HG02759 (cell line): ENCODE results near the gene AFP.
"Not testable (repeated sequence)": the region's sequence is repeated elsewhere in the genome, so short reads cannot be mapped to it uniquely, and the experiment has no call there.

Experiments used
- ATAC-seq: cut with Tn5 transposase; IDR thresholded peaks from one replicate; pipeline ENCODE4 v1.9.1; 2021; ENCODE audit warnings: mild to moderate bottlenecking, moderate library complexity; ENCODE audit not compliant: unreplicated experiment

The AFP gene

DNA sequence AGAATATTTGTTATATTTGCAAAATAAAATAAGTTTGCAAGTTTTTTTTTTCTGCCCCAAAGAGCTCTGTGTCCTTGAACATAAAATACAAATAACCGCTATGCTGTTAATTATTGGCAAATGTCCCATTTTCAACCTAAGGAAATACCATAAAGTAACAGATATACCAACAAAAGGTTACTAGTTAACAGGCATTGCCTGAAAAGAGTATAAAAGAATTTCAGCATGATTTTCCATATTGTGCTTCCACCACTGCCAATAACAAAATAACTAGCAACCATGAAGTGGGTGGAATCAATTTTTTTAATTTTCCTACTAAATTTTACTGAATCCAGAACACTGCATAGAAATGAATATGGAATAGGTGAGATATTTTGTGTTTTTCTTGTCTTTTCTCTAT is at the start of gene AFP:
TSS of gene AFP (plus strand) at position 238 of the 400 bp plus-strand sequence. CDS start at position 280, 42 bp downstream.
- ATAC-seq, result no peak

DNA sequence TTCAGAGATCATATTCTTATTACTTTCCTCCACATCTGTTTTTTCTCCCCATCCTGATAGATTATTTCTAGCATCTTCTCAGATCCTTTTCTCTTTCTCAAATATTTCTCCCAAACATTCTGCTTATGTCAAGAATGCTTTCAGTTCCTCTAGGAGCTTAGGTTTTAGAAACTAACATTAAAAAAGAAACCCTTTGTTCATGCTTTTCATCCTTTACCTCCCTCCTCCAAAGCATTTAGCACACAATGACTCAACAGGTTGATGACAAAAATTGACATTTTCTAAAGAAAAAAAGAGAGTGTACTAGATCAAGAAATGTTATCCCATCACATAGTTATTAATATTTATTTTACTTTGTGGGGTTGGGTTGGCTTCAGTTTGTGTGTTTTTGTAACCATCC is 48.5 kb upstream of the AFP start:
- ATAC-seq, result no peak

DNA sequence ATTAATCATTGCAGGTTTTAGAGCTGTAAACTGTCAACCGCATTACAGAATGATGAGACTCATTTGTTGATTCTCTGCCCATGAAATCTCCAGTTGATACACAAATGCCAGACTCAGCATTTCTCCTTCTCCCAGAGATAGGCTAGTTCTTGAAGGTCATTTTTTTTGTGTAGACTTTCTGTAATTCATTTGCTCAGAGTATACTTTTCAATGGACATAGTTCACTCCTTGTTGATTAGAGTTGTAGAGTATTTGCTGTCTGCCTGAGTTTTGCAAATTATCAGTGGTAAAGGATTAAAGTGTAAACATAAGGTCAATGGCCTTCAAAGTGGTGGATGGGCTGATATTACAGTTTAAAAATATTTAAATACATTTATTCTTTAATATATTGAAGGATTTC is 47.1 kb upstream of the AFP start:
- no peak for ATAC-seq

DNA sequence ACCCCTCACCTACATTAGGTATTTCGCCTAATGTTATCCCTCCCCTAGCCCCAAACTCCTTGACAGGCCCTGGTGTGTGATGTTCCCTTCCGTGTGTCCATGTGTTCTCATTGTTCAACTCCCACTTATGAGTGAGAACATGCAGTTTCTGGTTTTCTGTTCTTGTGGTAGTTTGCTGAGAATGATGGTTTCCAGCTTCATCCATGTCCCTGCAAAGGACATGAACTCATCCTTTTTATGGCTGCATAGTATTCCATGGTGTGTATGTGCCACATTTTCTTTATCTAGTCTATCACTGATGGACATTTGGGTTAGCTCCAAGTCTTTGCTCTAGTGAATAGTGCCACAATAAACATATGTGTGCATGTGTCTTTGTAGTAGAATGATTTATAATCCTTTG is 46.4 kb upstream of the AFP start:
- not testable (repeated sequence) for ATAC-seq

DNA sequence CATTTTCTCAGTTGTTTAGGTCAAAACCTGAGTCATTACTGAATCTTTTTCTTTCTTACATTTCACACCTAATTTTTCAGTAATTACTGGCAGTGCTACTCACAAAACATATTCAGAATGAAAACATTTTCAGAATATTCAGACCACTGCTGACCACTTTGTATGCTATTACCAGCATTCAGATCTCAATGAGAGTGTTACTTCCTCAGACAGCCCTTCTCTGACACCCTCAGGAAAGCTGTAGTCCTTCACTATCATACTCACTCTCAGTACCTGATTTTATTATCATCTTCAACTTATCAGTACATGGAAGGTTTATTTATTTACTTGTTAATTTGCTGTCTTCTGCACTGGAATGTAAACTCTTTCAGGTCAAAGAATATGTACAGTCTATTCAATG is 44.2 kb upstream of the AFP start:
- ATAC-seq, result no peak

DNA sequence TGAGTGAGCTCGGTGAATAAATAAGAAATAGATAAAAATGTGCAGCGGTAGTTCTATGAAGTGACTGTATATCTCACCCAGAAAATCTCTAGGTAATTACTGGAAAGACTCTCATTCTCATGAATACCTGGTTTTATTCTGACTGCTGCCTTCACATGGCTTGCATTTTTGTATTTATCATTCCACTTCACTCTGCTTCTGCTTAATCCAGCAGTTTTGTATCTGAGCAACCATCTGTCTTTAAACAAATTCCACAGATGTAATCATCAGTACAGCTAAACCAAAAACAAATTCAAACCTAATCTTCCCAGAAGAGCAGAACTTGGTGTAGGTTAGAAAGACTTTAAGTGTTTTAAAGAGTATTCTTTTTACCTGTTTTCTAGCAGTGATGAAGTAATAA is 43.1 kb upstream of the AFP start:
- ATAC-seq, result no peak

DNA sequence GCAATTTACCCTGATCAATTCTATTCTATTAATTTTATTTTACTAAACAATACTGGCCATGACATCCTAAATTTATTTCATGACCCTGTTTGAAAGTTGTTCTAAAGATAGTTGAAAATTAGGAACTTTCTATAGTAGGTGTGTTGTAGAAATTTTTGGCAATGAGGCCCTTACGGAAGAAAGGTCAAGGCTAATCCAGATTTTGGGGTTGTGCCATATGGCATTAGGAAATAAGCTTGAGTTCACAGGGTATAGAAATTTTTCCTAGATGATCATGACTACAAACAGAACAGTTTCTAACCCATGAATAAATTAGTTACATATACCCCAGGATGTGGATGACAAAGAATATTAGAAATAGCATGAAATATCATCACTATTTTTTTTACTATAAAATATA is 39.7 kb upstream of the AFP start:
- ATAC-seq, result no peak

DNA sequence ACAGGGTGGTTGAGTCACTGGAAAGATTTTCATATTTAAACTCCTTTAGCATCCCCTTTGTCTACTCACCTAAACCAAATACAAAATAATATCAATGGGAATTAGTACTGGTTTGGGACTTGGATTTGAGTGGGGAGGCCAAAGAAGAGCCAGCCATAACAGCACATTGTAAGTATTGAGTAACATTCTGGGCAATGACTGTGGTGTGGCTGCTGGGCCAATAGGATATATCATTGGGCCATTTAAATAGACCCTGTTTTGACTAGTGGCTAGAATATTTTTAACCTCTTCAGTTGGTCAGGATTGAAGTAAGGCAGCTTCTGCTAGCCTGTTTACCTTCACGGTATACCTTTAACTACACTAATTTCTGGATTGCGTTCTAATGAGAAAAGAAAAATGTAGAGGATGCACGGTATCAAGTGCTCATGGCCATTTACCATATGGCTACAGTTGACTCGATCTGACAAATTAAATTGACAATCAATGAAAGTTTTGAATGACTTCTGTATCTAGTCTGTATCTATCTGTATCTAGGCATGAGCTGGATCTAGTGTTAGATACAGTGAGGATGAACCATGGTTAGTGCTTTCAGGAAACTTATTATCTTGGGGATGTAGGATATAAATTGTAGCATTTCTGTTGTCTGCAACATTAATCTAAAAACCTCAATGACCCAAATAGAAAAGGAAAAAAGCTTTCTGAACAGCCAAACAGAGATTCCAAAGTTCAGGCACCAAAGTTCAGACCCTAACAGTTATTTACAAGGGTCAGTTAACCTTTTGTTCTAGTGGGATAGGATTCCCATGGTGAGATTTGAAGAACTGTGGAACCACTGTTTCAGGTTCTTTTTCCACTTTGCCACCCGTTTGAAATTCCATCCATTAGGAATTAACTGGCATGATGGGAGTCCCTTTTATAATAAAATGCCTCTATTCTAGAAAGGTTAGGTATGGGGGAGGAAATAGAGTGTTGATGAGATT is 38.7 kb upstream of the AFP start:
- no peak for ATAC-seq

DNA sequence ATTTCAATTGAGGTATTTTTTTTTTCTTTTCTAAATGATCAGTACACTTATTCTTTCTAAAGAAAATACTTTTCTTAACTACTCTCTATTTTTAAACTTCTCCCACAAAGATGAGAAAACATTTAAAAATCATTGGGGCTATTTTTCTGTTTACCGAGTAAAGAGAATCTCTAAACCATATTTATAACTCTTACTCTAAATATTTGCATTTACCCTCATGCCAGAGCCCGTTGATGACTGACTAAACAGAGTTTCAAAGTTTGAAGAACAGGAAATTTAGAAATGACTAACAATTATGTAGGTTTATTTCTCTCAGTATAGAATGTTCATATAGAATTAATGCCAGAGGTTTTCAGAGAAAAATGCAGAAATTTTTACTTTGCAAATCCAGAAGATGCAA is 34.6 kb upstream of the AFP start:
- ATAC-seq, result no peak

DNA sequence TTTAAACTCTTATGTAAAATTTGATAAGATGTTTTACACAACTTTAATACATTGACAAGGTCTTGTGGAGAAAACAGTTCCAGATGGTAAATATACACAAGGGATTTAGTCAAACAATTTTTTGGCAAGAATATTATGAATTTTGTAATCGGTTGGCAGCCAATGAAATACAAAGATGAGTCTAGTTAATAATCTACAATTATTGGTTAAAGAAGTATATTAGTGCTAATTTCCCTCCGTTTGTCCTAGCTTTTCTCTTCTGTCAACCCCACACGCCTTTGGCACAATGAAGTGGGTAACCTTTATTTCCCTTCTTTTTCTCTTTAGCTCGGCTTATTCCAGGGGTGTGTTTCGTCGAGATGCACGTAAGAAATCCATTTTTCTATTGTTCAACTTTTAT is 32.0 kb upstream of the AFP start, which contains the start of gene ALB:
TSS of gene ALB (plus strand) at position 246 of the 400 bp plus-strand sequence. CDS start at position 287, 41 bp downstream.
- no peak for ATAC-seq

DNA sequence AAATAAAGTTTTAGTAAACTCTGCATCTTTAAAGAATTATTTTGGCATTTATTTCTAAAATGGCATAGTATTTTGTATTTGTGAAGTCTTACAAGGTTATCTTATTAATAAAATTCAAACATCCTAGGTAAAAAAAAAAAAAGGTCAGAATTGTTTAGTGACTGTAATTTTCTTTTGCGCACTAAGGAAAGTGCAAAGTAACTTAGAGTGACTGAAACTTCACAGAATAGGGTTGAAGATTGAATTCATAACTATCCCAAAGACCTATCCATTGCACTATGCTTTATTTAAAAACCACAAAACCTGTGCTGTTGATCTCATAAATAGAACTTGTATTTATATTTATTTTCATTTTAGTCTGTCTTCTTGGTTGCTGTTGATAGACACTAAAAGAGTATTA is 31.6 kb upstream of the AFP start:
- no peak for ATAC-seq

DNA sequence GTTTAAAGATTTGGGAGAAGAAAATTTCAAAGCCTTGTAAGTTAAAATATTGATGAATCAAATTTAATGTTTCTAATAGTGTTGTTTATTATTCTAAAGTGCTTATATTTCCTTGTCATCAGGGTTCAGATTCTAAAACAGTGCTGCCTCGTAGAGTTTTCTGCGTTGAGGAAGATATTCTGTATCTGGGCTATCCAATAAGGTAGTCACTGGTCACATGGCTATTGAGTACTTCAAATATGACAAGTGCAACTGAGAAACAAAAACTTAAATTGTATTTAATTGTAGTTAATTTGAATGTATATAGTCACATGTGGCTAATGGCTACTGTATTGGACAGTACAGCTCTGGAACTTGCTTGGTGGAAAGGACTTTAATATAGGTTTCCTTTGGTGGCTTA is 30.9 kb upstream of the AFP start:
- ATAC-seq, result no peak

DNA sequence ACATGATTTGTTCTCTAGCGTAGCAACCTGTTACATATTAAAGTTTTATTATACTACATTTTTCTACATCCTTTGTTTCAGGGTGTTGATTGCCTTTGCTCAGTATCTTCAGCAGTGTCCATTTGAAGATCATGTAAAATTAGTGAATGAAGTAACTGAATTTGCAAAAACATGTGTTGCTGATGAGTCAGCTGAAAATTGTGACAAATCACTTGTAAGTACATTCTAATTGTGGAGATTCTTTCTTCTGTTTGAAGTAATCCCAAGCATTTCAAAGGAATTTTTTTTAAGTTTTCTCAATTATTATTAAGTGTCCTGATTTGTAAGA is 29.5 kb upstream of the AFP start:
- ATAC-seq, result no peak

DNA sequence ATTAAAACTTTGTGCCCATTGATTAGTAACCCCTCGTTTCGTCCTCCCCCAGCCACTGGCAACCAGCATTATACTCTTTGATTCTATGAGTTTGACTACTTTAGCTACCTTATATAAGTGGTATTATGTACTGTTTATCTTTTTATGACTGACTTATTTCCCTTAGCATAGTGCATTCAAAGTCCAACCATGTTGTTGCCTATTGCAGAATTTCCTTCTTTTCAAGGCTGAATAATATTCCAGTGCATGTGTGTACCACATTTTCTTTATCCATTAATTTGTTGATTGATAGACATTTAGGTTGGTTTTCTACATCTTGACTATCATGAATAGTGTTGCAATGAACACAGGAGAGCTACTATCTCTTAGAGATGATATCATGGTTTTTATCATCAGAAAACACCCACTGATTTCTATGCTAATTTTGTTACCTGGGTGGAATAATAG is 28.8 kb upstream of the AFP start:
- ATAC-seq, result no peak

DNA sequence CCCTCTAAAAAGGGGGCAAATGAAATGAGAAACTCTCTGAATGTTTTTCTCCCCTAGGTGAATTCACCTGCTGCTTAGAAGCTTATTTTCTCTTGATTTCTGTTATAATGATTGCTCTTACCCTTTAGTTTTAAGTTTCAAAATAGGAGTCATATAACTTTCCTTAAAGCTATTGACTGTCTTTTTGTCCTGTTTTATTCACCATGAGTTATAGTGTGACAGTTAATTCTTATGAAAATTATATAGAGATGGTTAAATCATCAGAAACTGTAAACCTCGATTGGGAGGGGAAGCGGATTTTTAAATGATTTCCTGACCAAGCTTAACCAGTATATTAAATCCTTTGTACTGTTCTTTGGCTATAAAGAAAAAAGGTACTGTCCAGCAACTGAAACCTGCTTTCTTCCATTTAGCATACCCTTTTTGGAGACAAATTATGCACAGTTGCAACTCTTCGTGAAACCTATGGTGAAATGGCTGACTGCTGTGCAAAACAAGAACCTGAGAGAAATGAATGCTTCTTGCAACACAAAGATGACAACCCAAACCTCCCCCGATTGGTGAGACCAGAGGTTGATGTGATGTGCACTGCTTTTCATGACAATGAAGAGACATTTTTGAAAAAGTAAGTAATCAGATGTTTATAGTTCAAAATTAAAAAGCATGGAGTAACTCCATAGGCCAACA is 27.7 kb upstream of the AFP start:
- no peak for ATAC-seq

DNA sequence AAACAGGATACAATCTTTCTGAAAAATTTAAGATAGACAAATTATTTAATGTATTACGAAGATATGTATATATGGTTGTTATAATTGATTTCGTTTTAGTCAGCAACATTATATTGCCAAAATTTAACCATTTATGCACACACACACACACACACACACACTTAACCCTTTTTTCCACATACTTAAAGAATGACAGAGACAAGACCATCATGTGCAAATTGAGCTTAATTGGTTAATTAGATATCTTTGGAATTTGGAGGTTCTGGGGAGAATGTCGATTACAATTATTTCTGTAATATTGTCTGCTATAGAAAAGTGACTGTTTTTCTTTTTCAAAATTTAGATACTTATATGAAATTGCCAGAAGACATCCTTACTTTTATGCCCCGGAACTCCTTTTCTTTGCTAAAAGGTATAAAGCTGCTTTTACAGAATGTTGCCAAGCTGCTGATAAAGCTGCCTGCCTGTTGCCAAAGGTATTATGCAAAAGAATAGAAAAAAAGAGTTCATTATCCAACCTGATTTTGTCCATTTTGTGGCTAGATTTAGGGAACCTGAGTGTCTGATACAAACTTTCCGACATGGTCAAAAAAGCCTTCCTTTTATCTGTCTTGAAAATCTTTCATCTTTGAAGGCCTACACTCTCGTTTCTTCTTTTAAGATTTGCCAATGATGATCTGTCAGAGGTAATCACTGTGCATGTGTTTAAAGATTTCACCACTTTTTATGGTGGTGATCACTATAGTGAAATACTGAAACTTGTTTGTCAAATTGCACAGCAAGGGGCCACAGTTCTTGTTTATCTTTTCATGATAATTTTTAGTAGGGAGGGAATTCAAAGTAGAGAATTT is 26.8 kb upstream of the AFP start:
- ATAC-seq, result no peak

DNA sequence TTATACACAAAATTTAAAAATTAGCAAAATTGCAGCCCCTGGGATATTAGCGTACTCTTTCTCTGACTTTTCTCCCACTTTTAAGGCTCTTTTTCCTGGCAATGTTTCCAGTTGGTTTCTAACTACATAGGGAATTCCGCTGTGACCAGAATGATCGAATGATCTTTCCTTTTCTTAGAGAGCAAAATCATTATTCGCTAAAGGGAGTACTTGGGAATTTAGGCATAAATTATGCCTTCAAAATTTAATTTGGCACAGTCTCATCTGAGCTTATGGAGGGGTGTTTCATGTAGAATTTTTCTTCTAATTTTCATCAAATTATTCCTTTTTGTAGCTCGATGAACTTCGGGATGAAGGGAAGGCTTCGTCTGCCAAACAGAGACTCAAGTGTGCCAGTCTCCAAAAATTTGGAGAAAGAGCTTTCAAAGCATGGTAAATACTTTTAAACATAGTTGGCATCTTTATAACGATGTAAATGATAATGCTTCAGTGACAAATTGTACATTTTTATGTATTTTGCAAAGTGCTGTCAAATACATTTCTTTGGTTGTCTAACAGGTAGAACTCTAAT is 26.0 kb upstream of the AFP start:
- ATAC-seq, result no peak

DNA sequence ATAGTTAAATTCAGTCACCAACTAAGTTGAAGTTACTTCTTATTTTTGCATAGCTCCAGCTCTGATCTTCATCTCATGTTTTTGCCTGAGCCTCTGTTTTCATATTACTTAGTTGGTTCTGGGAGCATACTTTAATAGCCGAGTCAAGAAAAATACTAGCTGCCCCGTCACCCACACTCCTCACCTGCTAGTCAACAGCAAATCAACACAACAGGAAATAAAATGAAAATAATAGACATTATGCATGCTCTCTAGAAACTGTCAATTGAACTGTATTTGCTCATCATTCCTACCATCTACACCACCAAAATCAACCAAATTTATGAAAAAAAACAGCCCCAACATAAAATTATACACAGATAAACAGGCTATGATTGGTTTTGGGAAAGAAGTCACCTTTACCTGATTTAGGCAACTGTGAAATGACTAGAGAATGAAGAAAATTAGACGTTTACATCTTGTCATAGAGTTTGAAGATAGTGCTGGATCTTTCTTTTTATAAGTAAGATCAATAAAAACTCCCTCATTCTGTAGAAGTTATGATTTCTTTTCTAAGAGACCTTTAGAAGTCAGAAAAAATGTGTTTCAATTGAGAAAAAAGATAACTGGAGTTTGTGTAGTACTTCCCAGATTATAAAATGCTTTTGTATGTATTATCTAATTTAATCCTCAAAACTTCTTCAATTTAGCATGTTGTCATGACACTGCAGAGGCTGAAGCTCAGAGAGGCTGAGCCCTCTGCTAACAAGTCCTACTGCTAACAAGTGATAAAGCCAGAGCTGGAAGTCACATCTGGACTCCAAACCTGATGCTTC is 24.9 kb upstream of the AFP start:
- ATAC-seq, result no peak

DNA sequence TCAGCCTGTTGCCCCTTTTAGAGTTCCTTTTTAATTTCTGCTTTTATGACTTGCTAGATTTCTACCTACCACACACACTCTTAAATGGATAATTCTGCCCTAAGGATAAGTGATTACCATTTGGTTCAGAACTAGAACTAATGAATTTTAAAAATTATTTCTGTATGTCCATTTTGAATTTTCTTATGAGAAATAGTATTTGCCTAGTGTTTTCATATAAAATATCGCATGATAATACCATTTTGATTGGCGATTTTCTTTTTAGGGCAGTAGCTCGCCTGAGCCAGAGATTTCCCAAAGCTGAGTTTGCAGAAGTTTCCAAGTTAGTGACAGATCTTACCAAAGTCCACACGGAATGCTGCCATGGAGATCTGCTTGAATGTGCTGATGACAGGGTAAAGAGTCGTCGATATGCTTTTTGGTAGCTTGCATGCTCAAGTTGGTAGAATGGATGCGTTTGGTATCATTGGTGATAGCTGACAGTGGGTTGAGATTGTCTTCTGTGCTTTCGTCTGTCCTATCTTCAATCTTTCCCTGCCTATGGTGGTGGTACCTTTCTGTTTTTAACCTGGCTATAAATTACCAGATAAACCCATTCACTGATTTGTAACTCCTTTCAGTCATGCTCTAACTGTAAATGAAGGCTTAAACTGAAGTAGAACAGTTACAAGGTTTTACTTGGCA is 24.1 kb upstream of the AFP start:
- no peak for ATAC-seq
